SK-N-SH (cell line): ENCODE measurements around the gene PLD6. TPM values are rescaled to one million over a fixed set of nuclear protein-coding genes. Genes with fewer than 3 reads are reported as not detected.

Source experiments
- CTCF ChIA-PET: fragments of 300-600, 350-600 bp; formaldehyde crosslinking; extraction: SDS; loops from one replicate; lab custom pipeline; 2021; lab: Yijun Ruan, JAX
- POLR2A ChIA-PET: fragments of 350-600 bp; sonication (Branson Sonifier 250); formaldehyde crosslinking; extraction: SDS; loops from one replicate; lab custom pipeline; 2020; ENCODE audit warnings: antibody characterized with exemption, inconsistent platforms; lab: Yijun Ruan, JAX
- DNase-seq: peaks from one replicate; pipeline ENCODE4 v3.0.0; 2012
- H2AFZ ChIP-seq: fragments of 200-600 bp; sonication (generic); 2 replicates; pipeline ENCODE4 v1.8.1; 2016; ENCODE audit warnings: antibody characterized with exemption, mild to moderate bottlenecking, low read depth
- H3F3A ChIP-seq: fragments of 200-600 bp; sonication (generic); replicated peaks from 2 replicates; pipeline ENCODE3; 2016; ENCODE audit warnings: antibody characterized with exemption, mild to moderate bottlenecking; ENCODE audit not compliant: insufficient read depth
- H3K27ac ChIP-seq, 2 experiments: fragments of 200-500 bp in 1 of 2; fragments of 200-600 bp in 1 of 2; sonication (Bioruptor generic) in 1 of 2; sonication (generic), shearing (Covaris generic) in 1 of 2; 2 replicates each; pipeline versions ENCODE4 v1.5.1 to v1.6.1; 2014 to 2016; ENCODE audit warnings: low read depth in 2 of 2, inconsistent platforms in 1 of 2, low read length in 1 of 2, mild to moderate bottlenecking in 1 of 2, mixed read lengths in 1 of 2
- H3K27me3 ChIP-seq: fragments of 200-600 bp; sonication (generic), shearing (Covaris generic); 2 replicates; pipeline ENCODE4 v1.6.1; 2016; ENCODE audit warnings: mixed run types; ENCODE audit not compliant: insufficient read depth
- H3K36me3 ChIP-seq, 2 experiments: fragments of 200-500 bp in 1 of 2; fragments of 200-600 bp in 1 of 2; sonication (Bioruptor generic) in 1 of 2; sonication (generic) in 1 of 2; replicated peaks in 1 of 2; 2 replicates each; pipeline versions ENCODE3 to v1.5.1; 2014 to 2016; ENCODE audit warnings: low read length in 1 of 2, mild to moderate bottlenecking in 1 of 2; ENCODE audit not compliant: insufficient read depth in 2 of 2, control insufficient read depth in 1 of 2
- H3K4me1 ChIP-seq, 2 experiments: fragments of 200-500 bp in 1 of 2; fragments of 200-600 bp in 1 of 2; sonication (Bioruptor generic) in 1 of 2; sonication (generic), shearing (Covaris generic) in 1 of 2; 2 replicates each; pipeline versions ENCODE4 v1.5.1 to v1.6.1; 2014 to 2016; ENCODE audit warnings: low read depth in 1 of 2, low read length in 1 of 2, mixed run types in 1 of 2; ENCODE audit not compliant: insufficient read depth in 2 of 2, control insufficient read depth in 1 of 2
- H3K4me2 ChIP-seq: fragments of 200-600 bp; sonication (generic), shearing (Covaris generic); 2 replicates; pipeline ENCODE4 v1.6.1; 2017; ENCODE audit warnings: mixed run types
- H3K4me3 ChIP-seq, 2 experiments: fragments of 200-500 bp in 1 of 2; fragments of 200-600 bp in 1 of 2; sonication (Bioruptor generic) in 1 of 2; sonication (generic), shearing (Covaris generic) in 1 of 2; 2 replicates each; pipeline versions ENCODE4 v1.5.1 to v1.8.1; 2014 to 2016; ENCODE audit warnings: low read depth in 2 of 2, inconsistent platforms in 1 of 2, low read length in 1 of 2, mild to moderate bottlenecking in 1 of 2, mixed read lengths in 1 of 2, moderate library complexity in 1 of 2
- H3K79me2 ChIP-seq: fragments of 200-600 bp; sonication (generic); 2 replicates; pipeline ENCODE4 v1.8.1; 2017; ENCODE audit warnings: mild to moderate bottlenecking; ENCODE audit not compliant: insufficient read depth
- H3K9ac ChIP-seq: fragments of 200-600 bp; sonication (generic); 2 replicates; pipeline ENCODE4 v1.6.1; 2017; ENCODE audit warnings: mixed run types
- H3K9me2 ChIP-seq: fragments of 200-600 bp; sonication (generic); 2 replicates; pipeline ENCODE4 v1.6.1; 2017; ENCODE audit warnings: mixed run types
- H3K9me3 ChIP-seq: fragments of 200-600 bp; sonication (generic); 2 replicates; pipeline ENCODE4 v1.6.1; 2017; ENCODE audit warnings: mixed run types, mild to moderate bottlenecking, moderate library complexity
- H4K20me1 ChIP-seq: fragments of 200-600 bp; sonication (generic); 2 replicates; pipeline ENCODE4 v1.6.1; 2017; ENCODE audit warnings: mild to moderate bottlenecking, mixed run types; ENCODE audit not compliant: insufficient read depth
- CHD2 ChIP-seq: fragments of 150-350 bp; IDR thresholded peaks from 2 replicates; pipeline ENCODE4 v1.6.1; 2018; ENCODE audit warnings: low read length; ENCODE audit not compliant: partially characterized antibody
- FOSL2 ChIP-seq: IDR thresholded peaks from 2 replicates; pipeline ENCODE4 v1.4.0; 2012; ENCODE audit warnings: low read depth, mild to moderate bottlenecking, moderate library complexity, borderline replicate concordance
- FOXJ3 ChIP-seq: sonication (generic); formaldehyde crosslinking; IDR thresholded peaks from 2 replicates; pipeline ENCODE4 v1.5.1; 2020; ENCODE audit warnings: mild to moderate bottlenecking, missing genetic modification reagents
- NRF1 ChIP-seq: IDR thresholded peaks from 2 replicates; pipeline ENCODE4 v1.6.1; 2012; ENCODE audit warnings: low read depth, mild to moderate bottlenecking, low read length
- RAD21 ChIP-seq: IDR thresholded peaks from 2 replicates; pipeline ENCODE4 v1.6.1; 2012; ENCODE audit warnings: mild to moderate bottlenecking, low read length
- RCOR1 ChIP-seq: fragments of 150-350 bp; IDR thresholded peaks from 2 replicates; pipeline ENCODE4 v1.6.1; 2017; ENCODE audit warnings: antibody characterized with exemption, low read length
- REST ChIP-seq: IDR thresholded peaks from 2 replicates; pipeline ENCODE4 v1.6.1; 2012; ENCODE audit warnings: mild to moderate bottlenecking, low read depth, low read length, moderate library complexity
- RFX5 ChIP-seq: IDR thresholded peaks from 2 replicates; pipeline ENCODE4 v1.6.1; 2012; ENCODE audit warnings: mild to moderate bottlenecking, improper control_type of control experiment, low read length
- TEAD4 ChIP-seq: IDR thresholded peaks from 2 replicates; pipeline ENCODE4 v1.4.0; 2012; ENCODE audit warnings: mild to moderate bottlenecking, borderline replicate concordance; ENCODE audit not compliant: insufficient read depth
- YY1 ChIP-seq: IDR thresholded peaks from 2 replicates; pipeline ENCODE4 v1.4.0; 2012; ENCODE audit warnings: low read depth, mild to moderate bottlenecking
- WGBS: methylation state at CpG from one replicate; pipeline ENCODE4 v1.1.6; 2017; ENCODE audit warnings: low lambda C conversion rate; 5-methylcytosine and 5-hydroxymethylcytosine counted together
- polyA plus RNA-seq, 3 experiments: library from polyadenylated mRNA; depleted of rRNA; stranded (reverse); fragments of >200 nt; gene quantifications; 2 replicates each; pipeline ENCODE4 v1.2.3, GENCODE V29; 2012
- TF ChIP-seq, protein P1 (sequence below): fragments of 150-350 bp; IDR thresholded peaks from 2 replicates; pipeline ENCODE4 v1.6.1; 2017; ENCODE audit warnings: antibody characterized with exemption, low read length, low read depth, borderline replicate concordance
- TF ChIP-seq, protein P2 (sequence below): IDR thresholded peaks from 2 replicates; pipeline ENCODE4 v1.4.0; 2012; ENCODE audit warnings: low read depth, borderline replicate concordance
- TF ChIP-seq, protein P3 (sequence below): fragments of 200-600 bp; sonication (generic); IDR thresholded peaks from 2 replicates; pipeline ENCODE4 v1.6.1; 2017; ENCODE audit warnings: antibody characterized with exemption, mild to moderate bottlenecking, moderate library complexity
- TF ChIP-seq, protein P4 (sequence below): IDR thresholded peaks from 2 replicates; pipeline ENCODE4 v1.4.0; 2012; ENCODE audit warnings: low read depth, borderline replicate concordance

The PLD6 gene
- polyA plus RNA-seq, 1 of the 3 experiments (the other 2 are of a cell fraction): 3.7 TPM

DNA sequence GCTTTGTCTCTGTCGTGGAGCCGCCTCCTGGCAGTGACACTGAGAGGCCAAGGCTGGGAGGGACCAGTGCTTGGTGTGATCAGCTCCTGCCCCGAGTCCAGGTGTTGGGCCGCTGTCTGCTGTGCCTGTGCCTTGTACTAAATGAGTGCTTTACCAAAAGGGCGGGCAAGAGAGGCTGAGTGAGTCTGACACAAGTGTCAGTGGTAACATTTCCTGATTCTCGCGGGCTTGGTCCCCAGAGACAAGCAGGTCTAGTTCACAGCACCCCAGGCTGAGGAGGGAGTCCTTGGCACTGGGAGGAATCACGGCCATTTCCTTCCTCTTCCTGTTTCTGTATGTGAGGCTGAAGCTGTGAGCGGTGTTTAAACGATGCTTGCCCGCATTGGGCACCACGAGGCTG is 30.2 kb downstream of the PLD6 start:
- POLR2A ChIA-PET: no interaction called here

More for the DNA sequence above, 30.2 kb downstream of the PLD6 start:
- no peaks in the 10 kb centered on the region for H3K27me3 ChIP-seq
- H4K20me1 ChIP-seq: no peaks in the 10 kb centered on the region
- 97% methylated on average over 9 of the region's 12 CpGs for WGBS
- peaks cover 0 to 13% of the 10 kb centered on the region in 2 experiments; a peak in 1 of 4 replicates for H3K4me1 ChIP-seq
- no peak for DNase-seq
- no peak overlapping the region for H3K9ac ChIP-seq
- H2AFZ ChIP-seq: no peak overlapping the region
- H3F3A ChIP-seq: peaks cover 4% of the 10 kb centered on the region
- CTCF ChIA-PET: interaction anchor here (0.6 to 1.0 kb wide), 2 partner anchors 111 to 184 kb away, joined by 3 read pairs; no protein-coding TSS in a partner anchor
- H3K27ac ChIP-seq: no peak overlapping the region
- peaks cover 36 to 80% of the 10 kb centered on the region in 2 experiments for H3K36me3 ChIP-seq
- no peaks in the 10 kb centered on the region for H3K9me2 ChIP-seq
- H3K9me3 ChIP-seq: no peaks in the 10 kb centered on the region
- H3K4me2 ChIP-seq: no peak overlapping the region
- no peaks in the 10 kb centered on the region for H3K79me2 ChIP-seq
- TF ChIP-seq, protein P1, sequence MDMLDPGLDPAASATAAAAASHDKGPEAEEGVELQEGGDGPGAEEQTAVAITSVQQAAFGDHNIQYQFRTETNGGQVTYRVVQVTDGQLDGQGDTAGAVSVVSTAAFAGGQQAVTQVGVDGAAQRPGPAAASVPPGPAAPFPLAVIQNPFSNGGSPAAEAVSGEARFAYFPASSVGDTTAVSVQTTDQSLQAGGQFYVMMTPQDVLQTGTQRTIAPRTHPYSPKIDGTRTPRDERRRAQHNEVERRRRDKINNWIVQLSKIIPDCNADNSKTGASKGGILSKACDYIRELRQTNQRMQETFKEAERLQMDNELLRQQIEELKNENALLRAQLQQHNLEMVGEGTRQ: no peak
- TF ChIP-seq FOSL2 (no peak), YY1 (no peak), REST (no peak), TEAD4 (no peak), RFX5 (no peak), CHD2 (no peak), RCOR1 (no peak), FOXJ3 (CRISPR knock-in tag) (no peak), NRF1 (no peak), RAD21 (no peak)
- TF ChIP-seq, protein P2, sequence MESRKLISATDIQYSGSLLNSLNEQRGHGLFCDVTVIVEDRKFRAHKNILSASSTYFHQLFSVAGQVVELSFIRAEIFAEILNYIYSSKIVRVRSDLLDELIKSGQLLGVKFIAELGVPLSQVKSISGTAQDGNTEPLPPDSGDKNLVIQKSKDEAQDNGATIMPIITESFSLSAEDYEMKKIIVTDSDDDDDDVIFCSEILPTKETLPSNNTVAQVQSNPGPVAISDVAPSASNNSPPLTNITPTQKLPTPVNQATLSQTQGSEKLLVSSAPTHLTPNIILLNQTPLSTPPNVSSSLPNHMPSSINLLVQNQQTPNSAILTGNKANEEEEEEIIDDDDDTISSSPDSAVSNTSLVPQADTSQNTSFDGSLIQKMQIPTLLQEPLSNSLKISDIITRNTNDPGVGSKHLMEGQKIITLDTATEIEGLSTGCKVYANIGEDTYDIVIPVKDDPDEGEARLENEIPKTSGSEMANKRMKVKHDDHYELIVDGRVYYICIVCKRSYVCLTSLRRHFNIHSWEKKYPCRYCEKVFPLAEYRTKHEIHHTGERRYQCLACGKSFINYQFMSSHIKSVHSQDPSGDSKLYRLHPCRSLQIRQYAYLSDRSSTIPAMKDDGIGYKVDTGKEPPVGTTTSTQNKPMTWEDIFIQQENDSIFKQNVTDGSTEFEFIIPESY: no peak
- TF ChIP-seq, protein P3, sequence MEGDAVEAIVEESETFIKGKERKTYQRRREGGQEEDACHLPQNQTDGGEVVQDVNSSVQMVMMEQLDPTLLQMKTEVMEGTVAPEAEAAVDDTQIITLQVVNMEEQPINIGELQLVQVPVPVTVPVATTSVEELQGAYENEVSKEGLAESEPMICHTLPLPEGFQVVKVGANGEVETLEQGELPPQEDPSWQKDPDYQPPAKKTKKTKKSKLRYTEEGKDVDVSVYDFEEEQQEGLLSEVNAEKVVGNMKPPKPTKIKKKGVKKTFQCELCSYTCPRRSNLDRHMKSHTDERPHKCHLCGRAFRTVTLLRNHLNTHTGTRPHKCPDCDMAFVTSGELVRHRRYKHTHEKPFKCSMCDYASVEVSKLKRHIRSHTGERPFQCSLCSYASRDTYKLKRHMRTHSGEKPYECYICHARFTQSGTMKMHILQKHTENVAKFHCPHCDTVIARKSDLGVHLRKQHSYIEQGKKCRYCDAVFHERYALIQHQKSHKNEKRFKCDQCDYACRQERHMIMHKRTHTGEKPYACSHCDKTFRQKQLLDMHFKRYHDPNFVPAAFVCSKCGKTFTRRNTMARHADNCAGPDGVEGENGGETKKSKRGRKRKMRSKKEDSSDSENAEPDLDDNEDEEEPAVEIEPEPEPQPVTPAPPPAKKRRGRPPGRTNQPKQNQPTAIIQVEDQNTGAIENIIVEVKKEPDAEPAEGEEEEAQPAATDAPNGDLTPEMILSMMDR: no peak
- TF ChIP-seq, protein P4, sequence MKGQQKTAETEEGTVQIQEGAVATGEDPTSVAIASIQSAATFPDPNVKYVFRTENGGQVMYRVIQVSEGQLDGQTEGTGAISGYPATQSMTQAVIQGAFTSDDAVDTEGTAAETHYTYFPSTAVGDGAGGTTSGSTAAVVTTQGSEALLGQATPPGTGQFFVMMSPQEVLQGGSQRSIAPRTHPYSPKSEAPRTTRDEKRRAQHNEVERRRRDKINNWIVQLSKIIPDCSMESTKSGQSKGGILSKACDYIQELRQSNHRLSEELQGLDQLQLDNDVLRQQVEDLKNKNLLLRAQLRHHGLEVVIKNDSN: no peak
- no peak overlapping the region for H3K4me3 ChIP-seq
